Choroid plexus epithelial cell (primary cell): ENCODE measurements around the gene DMRT1.
A peak's percentile ranks its signal among the peaks of the same experiment; 100 is the strongest.

ENCODE experiments used
- DNase-seq: peaks from one replicate; pipeline ENCODE4 v3.0.0-alpha.2; 2010; ENCODE audit warnings: low read depth
- H3K4me3 ChIP-seq: 2 replicates; pipeline ENCODE4 v1.5.1; 2011; ENCODE audit warnings: low read depth, mild to moderate bottlenecking, control low read depth, low read length, moderate library complexity
- TF ChIP-seq, protein P1 (sequence below): conservative IDR thresholded peaks from 2 replicates; pipeline ENCODE4 v1.5.1; 2011; ENCODE audit warnings: low read depth, mild to moderate bottlenecking, control low read depth, inconsistent platforms, low read length, moderate library complexity

DMRT1 gene

DNA sequence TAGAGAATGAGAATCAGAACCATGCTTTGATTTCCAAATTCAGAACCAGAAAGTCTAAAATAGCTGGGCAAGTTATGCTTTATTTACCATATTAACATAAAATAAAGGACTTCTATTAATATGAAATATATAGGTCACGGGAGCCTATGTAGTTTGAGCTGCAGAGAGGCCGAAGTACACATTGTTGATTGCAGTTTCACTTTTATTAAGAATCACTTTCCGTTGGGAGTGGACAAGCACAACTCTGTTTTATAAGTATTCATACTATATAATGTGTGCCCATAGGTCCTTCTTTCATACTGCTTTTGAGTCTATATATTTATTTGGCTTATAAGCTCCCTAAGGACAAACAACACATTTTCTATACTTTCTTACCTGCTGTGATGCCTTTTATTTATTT is 76.2 kb downstream of the DMRT1 start:
- TF ChIP-seq, protein P1, sequence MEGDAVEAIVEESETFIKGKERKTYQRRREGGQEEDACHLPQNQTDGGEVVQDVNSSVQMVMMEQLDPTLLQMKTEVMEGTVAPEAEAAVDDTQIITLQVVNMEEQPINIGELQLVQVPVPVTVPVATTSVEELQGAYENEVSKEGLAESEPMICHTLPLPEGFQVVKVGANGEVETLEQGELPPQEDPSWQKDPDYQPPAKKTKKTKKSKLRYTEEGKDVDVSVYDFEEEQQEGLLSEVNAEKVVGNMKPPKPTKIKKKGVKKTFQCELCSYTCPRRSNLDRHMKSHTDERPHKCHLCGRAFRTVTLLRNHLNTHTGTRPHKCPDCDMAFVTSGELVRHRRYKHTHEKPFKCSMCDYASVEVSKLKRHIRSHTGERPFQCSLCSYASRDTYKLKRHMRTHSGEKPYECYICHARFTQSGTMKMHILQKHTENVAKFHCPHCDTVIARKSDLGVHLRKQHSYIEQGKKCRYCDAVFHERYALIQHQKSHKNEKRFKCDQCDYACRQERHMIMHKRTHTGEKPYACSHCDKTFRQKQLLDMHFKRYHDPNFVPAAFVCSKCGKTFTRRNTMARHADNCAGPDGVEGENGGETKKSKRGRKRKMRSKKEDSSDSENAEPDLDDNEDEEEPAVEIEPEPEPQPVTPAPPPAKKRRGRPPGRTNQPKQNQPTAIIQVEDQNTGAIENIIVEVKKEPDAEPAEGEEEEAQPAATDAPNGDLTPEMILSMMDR, result no peak
- no peak for DNase-seq
- H3K4me3 ChIP-seq, result no peak overlapping the region

DNA sequence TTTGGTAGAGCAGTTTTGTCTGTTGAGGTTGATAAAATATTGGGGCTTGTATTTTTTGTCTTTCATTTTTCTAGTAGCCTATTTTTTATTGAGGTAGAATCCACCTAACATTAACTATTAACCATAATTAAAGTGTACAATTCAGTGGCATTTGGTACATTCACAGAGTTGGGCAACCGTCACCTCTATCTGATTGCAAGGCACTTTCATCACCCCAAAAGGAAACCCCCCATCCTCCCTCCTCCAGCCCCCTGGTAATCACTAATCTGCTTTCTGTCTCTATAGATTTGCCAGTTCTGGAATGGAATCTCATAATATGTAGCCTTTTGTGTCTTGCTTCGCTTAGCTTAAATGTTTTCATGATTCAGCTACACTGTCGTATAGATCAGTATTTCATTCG is 79.4 kb downstream of the DMRT1 start:
- DNase-seq, result no peak
- H3K4me3 ChIP-seq, result no peak overlapping the region
- TF ChIP-seq, protein P1, result no peak

DNA sequence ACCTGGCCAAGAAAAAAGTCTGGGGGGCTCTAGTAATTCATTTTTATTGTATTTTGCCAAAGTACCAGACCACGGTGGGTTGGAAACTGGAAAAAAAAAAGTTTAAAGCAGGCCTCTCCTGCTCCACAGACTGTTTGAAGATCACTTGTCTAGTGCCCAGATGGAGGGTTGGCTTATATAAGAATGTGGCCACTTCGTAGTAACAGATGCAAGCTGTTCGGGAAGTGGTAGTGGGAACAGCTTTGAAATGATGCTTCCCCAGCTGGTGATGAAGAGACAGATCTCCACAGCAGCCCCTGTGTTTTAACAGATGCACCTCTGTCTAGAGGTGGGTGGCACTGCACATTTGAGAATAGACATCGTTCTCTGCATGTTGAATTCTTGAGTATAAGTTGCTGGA is 80.7 kb downstream of the DMRT1 start:
- DNase-seq, result no peak
- H3K4me3 ChIP-seq, result no peak overlapping the region
- TF ChIP-seq, protein P1, result no peak

DNA sequence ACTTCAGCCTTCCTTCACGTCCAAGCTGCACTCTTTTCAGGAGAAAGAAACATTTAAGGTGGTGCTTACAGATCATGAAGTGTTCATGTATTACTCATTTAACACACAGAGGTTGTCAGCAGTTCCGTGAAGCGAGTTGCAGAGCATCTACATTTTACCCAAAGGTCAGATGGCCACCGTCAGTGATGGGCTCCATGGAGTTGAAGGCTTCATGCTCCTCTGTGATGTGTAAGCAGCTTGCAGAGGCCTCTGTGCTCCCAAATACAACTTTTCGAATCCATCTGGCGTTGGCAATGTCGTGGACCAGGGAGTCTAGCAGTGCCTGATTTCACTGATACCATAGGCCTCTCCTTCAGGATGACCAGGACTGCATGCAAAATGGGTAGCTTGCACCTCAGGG is 81.2 kb downstream of the DMRT1 start:
- TF ChIP-seq, protein P1, result no peak
- no peak overlapping the region for H3K4me3 ChIP-seq
- no peak for DNase-seq

DNA sequence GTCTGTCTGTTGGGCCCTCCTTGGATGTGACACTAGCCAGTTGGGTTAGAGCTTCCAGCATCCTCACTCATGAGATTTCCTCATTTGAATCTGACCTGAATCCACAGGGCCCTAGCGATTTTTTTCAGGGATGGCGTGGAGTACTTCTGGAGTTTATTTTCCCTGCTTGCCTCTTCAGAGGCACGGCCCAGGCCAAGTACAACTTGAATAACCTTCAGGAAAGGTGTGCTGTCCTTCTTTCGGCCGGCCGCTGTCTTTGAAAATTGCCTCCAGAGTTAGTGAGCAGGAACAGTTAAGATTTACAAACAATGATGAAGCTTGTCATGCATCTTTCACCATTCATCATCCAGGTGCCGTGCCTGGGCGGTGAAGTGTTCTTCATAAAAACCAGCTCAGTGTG is 85.5 kb downstream of the DMRT1 start:
- TF ChIP-seq, protein P1, result no peak
- no peak for DNase-seq
- H3K4me3 ChIP-seq, result no peak overlapping the region

DNA sequence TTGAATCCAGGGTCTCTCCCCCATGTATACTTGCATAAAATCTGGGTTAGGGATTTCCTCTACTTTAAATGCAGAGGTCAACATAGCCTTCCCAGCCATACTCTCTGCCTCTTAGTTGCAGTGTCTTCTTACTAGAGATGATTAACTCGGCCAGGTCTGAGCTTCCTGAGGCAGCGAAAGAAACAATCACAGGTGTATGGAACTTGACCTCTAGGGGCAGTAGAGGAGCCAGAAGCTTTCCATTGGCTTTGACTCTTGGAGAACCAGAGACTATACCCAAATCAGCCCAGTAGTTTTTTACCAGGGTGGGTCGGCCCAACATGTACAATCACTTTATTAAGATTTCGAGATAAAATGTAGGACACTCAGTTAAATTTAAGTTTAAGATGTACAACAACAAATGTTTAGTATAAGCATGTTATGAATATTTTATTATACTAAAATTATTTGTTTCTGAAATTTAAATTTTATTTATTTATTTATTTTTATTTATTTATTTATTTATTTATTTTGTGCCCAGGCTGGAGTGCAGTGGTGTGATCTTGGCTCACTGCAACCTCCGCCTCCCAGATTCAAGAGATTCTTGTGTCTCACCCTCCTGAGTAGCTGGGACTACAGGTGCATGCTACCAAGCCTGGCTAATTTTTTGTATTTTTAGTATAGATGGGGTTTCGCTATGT is 87.0 kb downstream of the DMRT1 start:
- TF ChIP-seq, protein P1, result peak; percentile 17
- no peak overlapping the region for H3K4me3 ChIP-seq
- no peak for DNase-seq

DNA sequence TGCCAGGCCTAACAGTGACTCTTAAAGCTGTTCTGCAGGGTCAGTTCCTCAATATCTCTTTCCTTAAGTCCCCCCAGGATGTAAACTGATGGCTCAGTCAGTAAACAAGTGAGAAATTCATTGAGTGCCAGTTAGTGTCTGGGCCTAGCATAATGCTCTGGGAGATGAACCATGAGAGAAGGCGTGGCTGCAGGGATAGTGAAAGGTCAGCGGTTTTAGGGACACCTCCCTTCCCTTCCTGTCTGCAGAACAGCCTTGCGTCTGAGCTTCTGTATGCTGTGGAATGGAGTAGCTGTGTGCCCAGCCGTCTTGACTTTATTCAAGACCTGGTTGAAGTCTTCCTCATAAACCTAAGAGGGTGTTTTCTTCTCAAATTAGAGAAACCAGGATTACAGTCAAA is 88.2 kb downstream of the DMRT1 start:
- no peak for DNase-seq
- TF ChIP-seq, protein P1, result no peak
- no peak overlapping the region for H3K4me3 ChIP-seq
